Gastrocnemius medialis (tissue), 4 donors: ENCODE measurements around the gene WWP2. TPM values are rescaled to one million over a fixed set of nuclear protein-coding genes. Genes with fewer than 3 reads are reported as not detected.
"Not testable (repeated sequence)": the region's sequence is repeated elsewhere in the genome, so short reads cannot be mapped to it uniquely, and the experiment has no call there.

Experiments used
- ATAC-seq, 2 donors: fragments of 150-250 bp; one replicate each; pipeline ENCODE4 v1.9.1; 2016
- DNase-seq, 2 donors: peaks; one replicate each; pipeline ENCODE4 v3.0.0-alpha.2; 2019
- H3K27ac ChIP-seq, 4 donors: fragments of 200-600 bp; sonication (generic); 1 replicate in 1 of 4; 2 replicates in 3 of 4; pipeline ENCODE4 v1.5.1; 2016 to 2018; ENCODE audit warnings: mild to moderate bottlenecking in 2 of 4, moderate library complexity in 1 of 4
- H3K27me3 ChIP-seq, 3 donors: fragments of 200-600 bp; sonication (generic) in 2 of 3; 1 replicate in 1 of 3; 2 replicates in 2 of 3; pipeline versions ENCODE4 v1.5.1 to v1.6.0; 2016 to 2019; ENCODE audit warnings: mild to moderate bottlenecking in 1 of 3, moderate library complexity in 1 of 3
- H3K36me3 ChIP-seq, 2 donors: fragments of 200-600 bp; sonication (generic) in 1 of 2; one replicate each; pipeline ENCODE4 v1.5.1; 2017 to 2018
- H3K4me1 ChIP-seq, 2 donors: fragments of 200-600 bp; sonication (generic) in 1 of 2; one replicate each; pipeline ENCODE4 v1.5.1; 2016 to 2017; ENCODE audit warnings: mild to moderate bottlenecking in 2 of 2
- H3K4me3 ChIP-seq, 4 donors: fragments of 200-600 bp; sonication (generic) in 3 of 4; 1 replicate in 1 of 4; 2 replicates in 3 of 4; pipeline ENCODE4 v1.5.1; 2016 to 2019; ENCODE audit warnings: mild to moderate bottlenecking in 2 of 4
- H3K9me3 ChIP-seq, 3 donors: fragments of 200-600 bp; sonication (generic) in 2 of 3; 1 replicate in 1 of 3; 2 replicates in 2 of 3; pipeline ENCODE4 v1.5.1; 2016 to 2019
- POLR2A ChIP-seq, 2 donors: fragments of 450-650 bp; IDR thresholded peaks; one replicate each; pipeline ENCODE4 v1.6.1; 2017; ENCODE audit warnings: antibody characterized with exemption in 2 of 2, mild to moderate bottlenecking in 2 of 2, moderate library complexity in 2 of 2
- in situ Hi-C, 4 donors: fragments of 200-750 bp; cut with MboI; loops; one replicate each; pipeline versions ENCODE4 v1.15.0 to v1.8.0; 2017; ENCODE audit warnings: low sequenced_read_pairs in 4 of 4
- intact Hi-C: fragments of 100-400 bp; cut with DNase I; formaldehyde crosslinking; loops from one replicate; pipeline ENCODE4 v1.15.1; 2023; ENCODE audit warnings: low total_unique reads
- total RNA-seq, 4 donors: library from RNA; depleted of rRNA; stranded (reverse); fragments of >200 nt; gene quantifications; one replicate each; pipeline versions ENCODE4 v1.1.0 to v1.2.3, GENCODE V29; 2016
- TF ChIP-seq, protein P1 (sequence below), 5 experiments: fragments of 450-650 bp in 3 of 5; fragments of 200-600 bp in 2 of 5; sonication (generic) in 2 of 5; IDR thresholded peaks in 4 of 5; conservative IDR thresholded peaks in 1 of 5; 1 replicate in 4 of 5; 2 replicates in 1 of 5; pipeline ENCODE4 v1.5.1; 2016 to 2019; ENCODE audit warnings: antibody characterized with exemption in 5 of 5, mild to moderate bottlenecking in 3 of 5, moderate library complexity in 3 of 5

Gene WWP2
- total RNA-seq, 4 donors from 2014 or later, result 29.4 to 35.6 (median 31.8) TPM

DNA sequence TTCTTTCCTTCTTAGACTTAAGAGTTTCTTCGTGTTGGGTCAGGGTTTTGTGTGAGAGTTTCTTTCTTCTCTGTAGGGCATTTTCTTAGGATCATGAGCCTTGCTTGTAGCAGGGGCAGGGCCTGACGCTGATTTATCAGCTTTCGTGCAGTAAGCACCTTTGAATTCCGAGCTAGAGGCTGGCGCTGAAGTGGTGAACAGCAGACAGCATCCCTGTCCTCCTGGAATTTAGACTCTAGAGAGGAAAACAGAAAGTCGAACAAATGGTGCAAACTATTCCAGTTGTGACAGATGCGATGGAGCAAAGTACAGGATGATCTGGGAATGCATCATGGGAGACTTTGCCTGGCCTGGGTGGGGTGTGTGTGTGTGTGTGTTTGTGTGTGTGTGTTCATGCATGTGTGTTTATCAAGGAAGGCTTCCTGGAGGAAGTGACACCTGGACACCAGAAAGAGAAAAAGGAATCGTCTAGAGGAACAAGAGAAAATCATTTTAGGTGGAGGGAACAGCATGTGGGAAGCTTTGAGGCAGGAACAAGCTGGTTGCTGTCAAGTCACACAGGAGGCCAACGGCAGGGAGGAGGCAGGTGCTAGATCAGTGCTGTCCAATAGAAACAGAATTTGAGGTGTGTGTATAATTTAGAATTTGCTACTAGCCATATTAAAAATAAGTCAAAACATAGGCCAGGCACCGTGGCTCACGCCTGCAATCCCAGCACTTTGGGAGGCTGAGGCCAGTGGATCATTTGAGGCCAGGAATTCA lies 60.2 kb downstream of the WWP2 start:
- H3K9me3 ChIP-seq, result no peaks in the 10 kb centered on the region
- no peaks in the 10 kb centered on the region for H3K27me3 ChIP-seq
- peak overlapping the region in 1 of 4 donors; percentile 75 for H3K27ac ChIP-seq
- TF ChIP-seq, protein P1, sequence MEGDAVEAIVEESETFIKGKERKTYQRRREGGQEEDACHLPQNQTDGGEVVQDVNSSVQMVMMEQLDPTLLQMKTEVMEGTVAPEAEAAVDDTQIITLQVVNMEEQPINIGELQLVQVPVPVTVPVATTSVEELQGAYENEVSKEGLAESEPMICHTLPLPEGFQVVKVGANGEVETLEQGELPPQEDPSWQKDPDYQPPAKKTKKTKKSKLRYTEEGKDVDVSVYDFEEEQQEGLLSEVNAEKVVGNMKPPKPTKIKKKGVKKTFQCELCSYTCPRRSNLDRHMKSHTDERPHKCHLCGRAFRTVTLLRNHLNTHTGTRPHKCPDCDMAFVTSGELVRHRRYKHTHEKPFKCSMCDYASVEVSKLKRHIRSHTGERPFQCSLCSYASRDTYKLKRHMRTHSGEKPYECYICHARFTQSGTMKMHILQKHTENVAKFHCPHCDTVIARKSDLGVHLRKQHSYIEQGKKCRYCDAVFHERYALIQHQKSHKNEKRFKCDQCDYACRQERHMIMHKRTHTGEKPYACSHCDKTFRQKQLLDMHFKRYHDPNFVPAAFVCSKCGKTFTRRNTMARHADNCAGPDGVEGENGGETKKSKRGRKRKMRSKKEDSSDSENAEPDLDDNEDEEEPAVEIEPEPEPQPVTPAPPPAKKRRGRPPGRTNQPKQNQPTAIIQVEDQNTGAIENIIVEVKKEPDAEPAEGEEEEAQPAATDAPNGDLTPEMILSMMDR (IDR thresholded peaks at IDR 0.05 in 4 of 5, conservative IDR thresholded peaks at IDR 0.05 in 1 of 5), result no peak
- TF ChIP-seq POLR2A (IDR thresholded peaks at IDR 0.05), result no peak
- no peak for ATAC-seq
- H3K4me3 ChIP-seq, result no peak overlapping the region
- H3K4me1 ChIP-seq, result peaks cover 8 to 10% of the 10 kb centered on the region in 2 donors
- DNase-seq, result no peak
- no peaks in the 10 kb centered on the region for H3K36me3 ChIP-seq
- in situ Hi-C loops (no loop called here), intact Hi-C loops (no loop called here)

DNA sequence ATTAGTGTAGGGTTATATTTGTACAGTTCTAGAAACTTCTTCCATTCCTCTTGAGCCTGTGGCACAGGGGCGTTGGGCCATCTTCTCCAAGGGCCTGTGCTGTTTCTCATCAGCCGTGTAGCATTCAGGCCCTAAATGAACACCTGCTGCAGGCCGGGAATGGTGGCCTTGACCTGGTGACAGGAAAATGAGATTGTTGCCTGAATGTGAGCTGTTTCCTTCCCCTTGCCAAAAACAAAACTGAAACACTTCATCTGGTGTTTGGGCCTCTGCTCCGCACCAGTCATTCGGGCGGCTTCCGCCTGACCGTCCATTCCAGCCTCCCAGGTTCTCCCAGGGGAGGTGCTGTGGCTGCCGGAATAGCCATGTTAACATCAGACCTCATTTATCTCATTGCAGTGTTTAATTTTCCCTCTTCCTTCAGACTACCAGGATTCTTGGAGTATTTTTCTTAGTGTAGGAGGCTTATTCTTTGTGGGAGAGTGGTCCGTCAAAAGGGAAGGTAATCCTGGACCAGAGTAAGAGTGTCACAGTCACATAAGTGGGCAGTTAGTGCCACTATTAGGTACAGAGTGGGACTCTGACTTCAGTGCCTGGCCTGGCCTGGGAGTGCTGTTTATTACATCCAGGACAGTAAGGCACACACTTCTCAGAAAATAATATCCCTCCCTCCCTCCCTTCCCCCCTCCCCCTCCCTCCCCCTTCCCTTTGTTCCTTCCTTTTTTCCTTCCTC lies 61.9 kb downstream of the WWP2 start:
- peak in 1 of 2 donors; percentile 19 for DNase-seq
- ATAC-seq, result peak; percentile 52 to 64
- no peak overlapping the region for H3K4me3 ChIP-seq
- peak overlapping the region; percentile 57 to 78 (median 66) for H3K27ac ChIP-seq
- TF ChIP-seq, protein P1 (IDR thresholded peaks at IDR 0.05 in 4 of 5, conservative IDR thresholded peaks at IDR 0.05 in 1 of 5), result no peak
- no peak for TF ChIP-seq POLR2A (IDR thresholded peaks at IDR 0.05)
- H3K36me3 ChIP-seq, result no peaks in the 10 kb centered on the region
- H3K4me1 ChIP-seq, result peaks cover 8 to 10% of the 10 kb centered on the region in 2 donors
- in situ Hi-C loops (no loop called here), intact Hi-C loops (no loop called here)
- H3K9me3 ChIP-seq, result no peaks in the 10 kb centered on the region
- H3K27me3 ChIP-seq, result no peaks in the 10 kb centered on the region

DNA sequence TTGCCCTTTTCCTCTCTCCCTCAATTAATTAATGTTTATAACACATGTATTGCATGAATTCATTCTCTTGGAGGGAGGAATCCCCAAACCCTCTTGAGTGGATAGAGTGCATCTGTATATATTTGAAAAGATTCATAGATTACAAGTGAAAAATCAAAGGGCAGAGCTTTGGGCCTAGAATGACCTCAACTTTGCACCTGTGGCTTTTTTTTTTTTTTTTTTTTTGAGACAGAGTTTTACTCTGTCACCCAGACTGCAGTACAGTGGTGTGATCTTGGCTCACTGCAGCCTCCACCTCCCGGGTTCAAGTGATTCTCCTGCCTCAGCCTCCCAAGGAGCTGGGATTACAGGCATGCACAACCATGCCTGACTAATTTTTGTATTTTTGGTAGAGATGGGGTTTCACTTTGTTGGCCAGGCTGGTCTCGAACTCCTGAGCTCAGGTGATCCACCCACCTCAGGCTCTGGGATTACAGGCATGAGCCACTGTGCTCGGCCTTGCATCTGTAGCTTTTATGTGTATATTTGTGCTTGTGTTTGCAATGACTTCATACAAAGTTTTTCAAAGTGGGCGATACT lies 62.5 kb downstream of the WWP2 start:
- H3K27me3 ChIP-seq, ATAC-seq, intact Hi-C loops, in situ Hi-C loops, DNase-seq, H3K4me1 ChIP-seq, H3K36me3 ChIP-seq, H3K4me3 ChIP-seq, H3K9me3 ChIP-seq: not testable (repeated sequence)
- H3K27ac ChIP-seq, result peak overlapping the region in 3 of 4 donors; percentile 57 to 78 (median 75)

DNA sequence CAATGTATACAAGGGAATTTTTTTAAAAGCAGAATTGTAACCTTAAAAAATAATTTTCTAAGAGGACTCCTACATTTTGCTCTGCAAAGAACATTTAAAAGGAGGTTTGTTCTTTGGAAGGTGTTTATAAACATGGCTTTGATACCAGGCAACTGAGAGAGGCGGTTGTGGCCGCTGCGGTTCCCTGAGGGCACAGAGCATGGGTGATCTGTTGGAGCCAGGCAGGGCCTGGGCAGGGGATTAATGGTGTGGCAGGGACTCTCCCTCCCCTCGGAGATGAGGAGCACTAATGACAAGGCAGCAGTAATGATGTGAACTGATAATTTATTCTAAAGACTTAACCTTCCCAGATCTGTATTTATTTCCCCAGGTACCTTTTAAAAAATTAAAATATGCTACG lies 65.4 kb downstream of the WWP2 start:
- Histone ChIP-seq H3K4me3 (no peak overlapping the region), H3K4me1 (peaks cover 5 to 11% of the 10 kb centered on the region in 2 donors), H3K27me3 (no peaks in the 10 kb centered on the region), H3K27ac (no peak overlapping the region), H3K36me3 (no peaks in the 10 kb centered on the region), H3K9me3 (no peaks in the 10 kb centered on the region)
- intact Hi-C loops, result no loop called here
- TF ChIP-seq, protein P1 (IDR thresholded peaks at IDR 0.05 in 4 of 5, conservative IDR thresholded peaks at IDR 0.05 in 1 of 5), result no peak
- no peak for TF ChIP-seq POLR2A (IDR thresholded peaks at IDR 0.05)
- in situ Hi-C loops, result no loop called here
- DNase-seq, result no peak
- no peak for ATAC-seq

DNA sequence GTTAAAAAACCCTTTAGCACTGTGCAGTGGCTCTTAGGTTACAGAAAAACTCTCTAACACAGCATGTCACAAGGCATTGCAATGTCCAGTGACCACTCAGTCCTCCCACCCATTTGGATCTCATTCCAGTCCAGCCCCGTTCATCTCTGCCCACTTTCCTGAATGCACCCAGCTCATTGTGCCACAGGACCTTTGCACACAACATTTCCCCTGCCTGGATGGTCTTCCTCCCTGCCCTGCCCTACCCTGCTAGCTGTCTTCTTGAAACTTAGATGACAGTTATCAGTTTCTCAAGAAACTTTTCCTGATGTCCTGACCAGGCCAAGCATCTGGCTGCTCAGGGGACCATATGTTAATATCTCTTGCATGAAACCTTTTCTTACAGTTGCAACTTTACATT lies 67.2 kb downstream of the WWP2 start:
- DNase-seq (no peak), ATAC-seq (no peak)
- H3K27ac ChIP-seq, result no peak overlapping the region
- no peak overlapping the region for H3K4me3 ChIP-seq
- no peaks in the 10 kb centered on the region for H3K36me3 ChIP-seq
- TF ChIP-seq, protein P1 (IDR thresholded peaks at IDR 0.05 in 4 of 5, conservative IDR thresholded peaks at IDR 0.05 in 1 of 5), result no peak
- TF ChIP-seq POLR2A (IDR thresholded peaks at IDR 0.05), result no peak
- H3K4me1 ChIP-seq, result peaks cover 15 to 22% of the 10 kb centered on the region in 2 donors
- H3K9me3 ChIP-seq, result no peaks in the 10 kb centered on the region
- no peaks in the 10 kb centered on the region for H3K27me3 ChIP-seq
- in situ Hi-C loops (no loop called here), intact Hi-C loops (no loop called here)
